ENCODE measurements around the gene GLRA1.

DNA sequence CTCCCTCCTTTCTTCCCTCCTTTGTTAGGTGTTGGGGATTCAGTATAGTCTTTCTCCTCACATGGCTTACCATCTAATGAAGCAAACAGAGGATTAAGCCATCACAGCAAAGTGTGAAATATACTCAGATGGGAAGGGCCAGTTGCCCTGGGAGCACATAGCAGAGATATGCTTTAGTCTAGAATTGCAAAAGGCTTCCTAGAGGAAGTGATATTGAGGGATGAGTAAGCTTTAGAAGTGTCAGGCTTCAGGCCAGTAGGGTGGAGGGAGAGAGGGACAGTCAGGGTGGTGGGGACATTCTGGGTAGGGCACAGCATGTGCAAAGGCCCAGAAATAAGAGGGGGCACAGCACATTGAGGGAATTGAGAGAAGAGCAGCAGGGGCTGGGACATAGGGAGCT lies 46.2 kb upstream of the GLRA1 start:
- TF ChIP-seq RAD21 (IDR thresholded peaks at IDR 0.05) (no peak), GABPA (IDR thresholded peaks at IDR 0.05 in 1 of 2, conservative IDR thresholded peaks at IDR 0.05 in 1 of 2) (no peak), NR2F2 (IDR thresholded peaks at IDR 0.05) (no peak)

Measured in liver (tissue), 2 donors.